SKM-1 (cell line): Measurements from ENCODE around the gene SCAF1.
A peak's percentile ranks its signal among the peaks of the same experiment; 100 is the strongest.

Experiments used
- DNase-seq: peaks from one replicate; lab custom pipeline; 2025; ENCODE audit not compliant: unreplicated experiment; lab: John Stamatoyannopoulos, UW

Gene SCAF1

GRCh38 chr19:49641688-49642491 is at the start of gene SCAF1:
TSS of gene SCAF1 (plus strand) at chr19:49642209. CDS start at chr19:49645027, 2,818 bp downstream.
- peak; percentile 86 for DNase-seq

GRCh38 chr19:49592486-49593232 is 49.4 kb upstream of the SCAF1 start:
- no peak for DNase-seq

GRCh38 chr19:49593233-49594113 is 48.5 kb upstream of the SCAF1 start:
- no peak for DNase-seq

- DNase-seq: no peak
Observed at GRCh38 chr19:49594157-49594992, 47.6 kb upstream of the SCAF1 start.

GRCh38 chr19:49594993-49595818 is 46.8 kb upstream of the SCAF1 start:
- no peak for DNase-seq

GRCh38 chr19:49595819-49596404 is 46.1 kb upstream of the SCAF1 start:
- DNase-seq: no peak

- DNase-seq: no peak
Observed at GRCh38 chr19:49596407-49596806, 45.6 kb upstream of the SCAF1 start.

GRCh38 chr19:49596954-49597702 is 44.9 kb upstream of the SCAF1 start:
- DNase-seq: no peak

- DNase-seq: no peak
Observed at GRCh38 chr19:49597703-49597974, 44.4 kb upstream of the SCAF1 start.

- DNase-seq: no peak
Observed at GRCh38 chr19:49599378-49600295, 42.4 kb upstream of the SCAF1 start.

- DNase-seq: no peak
Observed at GRCh38 chr19:49601482-49602038, 40.4 kb upstream of the SCAF1 start.

GRCh38 chr19:49602806-49603205 is 39.2 kb upstream of the SCAF1 start:
- DNase-seq: no peak

GRCh38 chr19:49605605-49606004 is 36.4 kb upstream of the SCAF1 start:
- no peak for DNase-seq

GRCh38 chr19:49609499-49610092 is 32.4 kb upstream of the SCAF1 start:
- DNase-seq: no peak

GRCh38 chr19:49613374-49613773 is 28.6 kb upstream of the SCAF1 start:
- no peak for DNase-seq

- DNase-seq: no peak
Observed at GRCh38 chr19:49614096-49614833, 27.7 kb upstream of the SCAF1 start.
